ENCODE measurements around the gene TLDC2.

DNA sequence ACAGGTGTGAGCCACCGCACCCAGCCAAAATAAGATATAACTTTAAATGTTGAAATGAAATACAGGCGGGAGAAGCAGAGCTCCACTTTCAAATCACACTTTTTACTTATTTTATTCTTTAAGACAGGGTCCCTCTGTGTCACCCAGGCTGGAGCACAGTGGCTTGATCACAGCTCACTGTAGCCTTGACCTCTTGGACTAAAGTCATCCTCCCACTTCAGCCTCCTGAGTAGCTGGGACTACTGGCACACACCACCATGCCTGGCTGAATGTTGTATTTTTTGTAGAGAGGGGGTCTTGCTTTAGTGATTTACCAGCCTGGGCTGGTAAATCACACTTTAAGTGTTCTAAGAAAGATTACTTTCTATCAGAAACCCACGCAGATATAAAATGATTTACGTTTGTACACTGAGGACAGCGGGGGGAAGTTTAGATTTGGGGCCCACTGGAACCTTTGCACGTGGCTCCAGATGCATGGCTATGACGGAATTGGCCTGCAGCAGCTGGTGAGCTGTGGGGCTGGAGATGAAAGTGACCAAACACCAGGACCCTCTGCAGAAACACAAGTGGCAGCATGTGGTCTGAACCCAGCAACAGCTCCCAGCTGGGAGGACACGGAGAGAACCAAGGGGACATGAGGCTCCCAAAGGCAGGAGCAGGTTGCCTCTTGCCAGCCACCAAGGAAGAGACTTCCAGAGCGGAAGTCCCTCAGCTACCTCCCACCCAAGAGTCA, 26.4 kb upstream of the TLDC2 start:
- TF ChIP-seq SUZ12 (IDR thresholded peaks at IDR 0.05) = no peak
- no peak for TF ChIP-seq FOXK2 (IDR thresholded peaks at IDR 0.05)
- no peak for TF ChIP-seq NFRKB (IDR thresholded peaks at IDR 0.05)
